HCT116 (cell line): ENCODE measurements around the gene FMO2. TPM values are rescaled to one million over a fixed set of nuclear protein-coding genes. Genes with fewer than 3 reads are reported as not detected.

Experiments used
- ATAC-seq: fragments of 200-7000 bp; cut with Tn5 transposase; 2 replicates; pipeline ENCODE4 v1.9.1; 2020; ENCODE audit warnings: mild to moderate bottlenecking, moderate library complexity
- BruUV-seq: library from RNA; stranded (reverse); fragments of 400-500 nt; replicated peaks from 2 replicates; lab custom pipeline; 2021; lab: Mats Ljungman, UMichigan
- CTCF ChIA-PET: fragments of 300-600 bp; sonication (Branson Sonifier 250); formaldehyde crosslinking; loops from one replicate; lab custom pipeline; 2021; ENCODE audit warnings: antibody characterized with exemption; lab: Charles Lee
- POLR2A ChIA-PET: fragments of 300-600, 350-600 bp; sonication (Branson Sonifier 250); formaldehyde crosslinking; loops from one replicate; lab custom pipeline; 2021; ENCODE audit warnings: antibody characterized with exemption; lab: Charles Lee
- RAD21 ChIA-PET, 2 experiments: fragments of 300-600 bp; sonication (Branson Sonifier 250); formaldehyde crosslinking; loops; one replicate each; lab custom pipeline; 2023; ENCODE audit warnings: low total read pairs in 2 of 2; ENCODE audit not compliant: uncharacterized antibody in 2 of 2, unreplicated experiment in 2 of 2, low non-redundant PET in 1 of 2; lab: Charles Lee
- DNase-seq: peaks from one replicate; pipeline ENCODE4 v3.0.0-alpha.2; 2010; ENCODE audit warnings: low read depth, low spot score
- H2AFZ ChIP-seq: fragments of 200-600 bp; shearing (Covaris generic), sonication (generic); 2 replicates; pipeline ENCODE4 v1.6.1; 2017; ENCODE audit warnings: low read depth, mixed run types, mixed read lengths, antibody characterized with exemption, low read length; ENCODE audit not compliant: poor library complexity, severe bottlenecking
- H3K27ac ChIP-seq: 2 replicates; pipeline ENCODE4 v1.5.1; 2012; ENCODE audit warnings: low read depth, low read length
- H3K27me3 ChIP-seq: fragments of 200-600 bp; sonication (generic); 2 replicates; pipeline ENCODE4 v1.6.1; 2016; ENCODE audit warnings: mixed run types, low read length, mixed read lengths; ENCODE audit not compliant: insufficient read depth
- H3K36me3 ChIP-seq, 2 experiments: fragments of 200-500 bp in 1 of 2; fragments of 200-600 bp in 1 of 2; sonication (Bioruptor generic) in 1 of 2; sonication (generic) in 1 of 2; 2 replicates each; pipeline versions ENCODE4 v1.5.1 to v1.6.1; 2014 to 2016; ENCODE audit warnings: low read length in 2 of 2, inconsistent platforms in 1 of 2, mixed read lengths in 1 of 2, mixed run types in 1 of 2; ENCODE audit not compliant: insufficient read depth in 2 of 2, control insufficient read depth in 1 of 2
- H3K4me1 ChIP-seq, 2 experiments: fragments of 200-600 bp in 1 of 2; sonication (generic) in 1 of 2; 2 replicates each; pipeline versions ENCODE4 v1.5.1 to v1.6.1; 2012 to 2017; ENCODE audit warnings: low read length in 2 of 2, inconsistent platforms in 1 of 2, mild to moderate bottlenecking in 1 of 2, mixed read lengths in 1 of 2, mixed run types in 1 of 2, moderate library complexity in 1 of 2; ENCODE audit not compliant: insufficient read depth in 2 of 2, control insufficient read depth in 1 of 2
- H3K4me2 ChIP-seq: fragments of 200-600 bp; sonication (generic); 2 replicates; pipeline ENCODE4 v1.6.1; 2017; ENCODE audit warnings: mixed run types, low read length, mixed read lengths
- H3K4me3 ChIP-seq, 2 experiments: fragments of 200-600 bp in 1 of 2; sonication (generic) in 1 of 2; replicated peaks in 1 of 2; 2 replicates each; pipeline ENCODE4 v1.5.1; 2011 to 2016; ENCODE audit warnings: low read length in 2 of 2, control low read depth in 1 of 2, low read depth in 1 of 2, mild to moderate bottlenecking in 1 of 2, mixed read lengths in 1 of 2, mixed run types in 1 of 2
- H3K79me2 ChIP-seq: fragments of 200-600 bp; sonication (generic); 2 replicates; pipeline ENCODE4 v1.6.1; 2017; ENCODE audit warnings: mild to moderate bottlenecking, mixed run types, low read length, moderate library complexity, mixed read lengths; ENCODE audit not compliant: insufficient read depth
- H3K9ac ChIP-seq: fragments of 200-600 bp; sonication (generic); 2 replicates; pipeline ENCODE4 v1.6.1; 2016; ENCODE audit warnings: low read length, mixed read lengths
- H3K9me2 ChIP-seq: fragments of 200-600 bp; sonication (generic), shearing (Covaris generic); 2 replicates; pipeline ENCODE4 v1.6.1; 2017; ENCODE audit warnings: mixed run types, mild to moderate bottlenecking, moderate library complexity; ENCODE audit not compliant: insufficient read depth
- H3K9me3 ChIP-seq, 2 experiments: fragments of 200-500 bp in 1 of 2; fragments of 200-600 bp in 1 of 2; sonication (Bioruptor generic) in 1 of 2; sonication (generic) in 1 of 2; 2 replicates each; pipeline ENCODE4 v1.6.1; 2014 to 2017; ENCODE audit warnings: low read length in 2 of 2, mixed read lengths in 2 of 2, inconsistent platforms in 1 of 2, low read depth in 1 of 2, mild to moderate bottlenecking in 1 of 2, mixed run types in 1 of 2, moderate library complexity in 1 of 2; ENCODE audit not compliant: control insufficient read depth in 1 of 2, insufficient read depth in 1 of 2
- H4K20me1 ChIP-seq: fragments of 200-600 bp; sonication (generic), shearing (Covaris generic); 2 replicates; pipeline ENCODE4 v1.6.1; 2017; ENCODE audit warnings: mixed run types, mild to moderate bottlenecking, moderate library complexity; ENCODE audit not compliant: insufficient read depth
- CBX3 ChIP-seq: IDR thresholded peaks from 2 replicates; pipeline ENCODE4 v1.6.1; 2012; ENCODE audit warnings: low read depth
- EZH2 ChIP-seq: fragments of 200-600 bp; sonication (generic); IDR thresholded peaks from 2 replicates; pipeline ENCODE4 v1.6.1; 2017; ENCODE audit warnings: antibody characterized with exemption, mixed run types
- EZH2phosphoT487 ChIP-seq: fragments of 200-600 bp; IDR thresholded peaks from 2 replicates; pipeline ENCODE4 v1.6.1; 2018; ENCODE audit warnings: antibody characterized with exemption, borderline replicate concordance
- POLR2A ChIP-seq: IDR thresholded peaks from 2 replicates; pipeline ENCODE4 v1.7.0; 2011; ENCODE audit warnings: borderline replicate concordance; ENCODE audit not compliant: insufficient read depth, insufficient read length; ENCODE audit errors: extremely low read depth
- ZFX ChIP-seq: fragments of 450-650 bp; IDR thresholded peaks from 2 replicates; pipeline ENCODE4 v1.6.1; 2017
- ZNF274 ChIP-seq: fragments of 200-500 bp; sonication (Bioruptor generic); IDR thresholded peaks from 2 replicates; pipeline ENCODE4 v1.6.1; 2014; ENCODE audit warnings: mild to moderate bottlenecking, low read depth, low read length, inconsistent platforms
- intact Hi-C: fragments of 100-400 bp; cut with micrococcal nuclease; formaldehyde crosslinking; loops from 2 replicates; pipeline ENCODE4 v1.10.0; 2022
- total RNA-seq: library from RNA; stranded (reverse); gene quantifications from one replicate; pipeline ENCODE4 v1.2.1, GENCODE V29; 2021; ENCODE audit not compliant: unreplicated experiment
- TF ChIP-seq, protein P1 (sequence below): IDR thresholded peaks from 2 replicates; pipeline ENCODE4 v1.6.1; 2011; ENCODE audit warnings: mild to moderate bottlenecking, low read length, moderate library complexity; ENCODE audit not compliant: insufficient replicate concordance; ENCODE audit errors: extremely low read depth

Gene FMO2
- total RNA-seq, 1 experiment from 2014 or later = 0.30 TPM

DNA sequence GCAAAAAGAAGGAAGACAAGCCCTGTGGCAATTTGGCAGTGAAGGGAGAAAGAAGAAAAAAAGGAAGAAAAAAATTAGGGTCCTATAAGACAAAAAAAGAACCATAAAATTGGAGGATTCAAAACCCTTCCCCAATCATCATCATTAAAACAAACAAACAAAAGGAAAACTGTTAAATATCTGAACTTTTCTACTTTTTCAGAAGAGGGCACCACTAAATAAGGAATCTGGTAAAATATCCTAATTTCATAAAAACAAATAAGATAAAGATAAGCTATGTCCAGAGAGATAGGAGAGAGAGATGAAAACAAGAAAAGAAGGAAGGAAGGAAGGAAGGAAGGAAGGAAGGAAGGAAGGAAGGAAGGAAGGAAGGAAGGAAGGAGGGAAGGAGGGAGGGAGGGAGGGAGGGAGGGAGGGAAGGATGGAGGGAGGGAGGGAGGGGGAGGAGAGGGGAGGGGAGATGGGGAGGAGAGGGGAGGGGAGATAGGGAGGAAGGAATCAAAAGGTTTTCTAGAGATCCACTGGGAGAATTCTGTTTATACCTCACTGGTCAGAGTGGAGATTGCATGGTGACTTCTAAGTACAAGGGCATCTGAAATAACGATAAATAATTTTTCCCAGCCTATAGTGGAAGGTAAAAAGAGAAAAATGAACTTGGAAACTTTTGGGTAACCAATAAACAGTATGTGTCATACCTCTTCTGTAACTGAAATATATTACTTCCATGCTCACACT, 10.4 kb upstream of the FMO2 start:
- H3K27ac ChIP-seq = no peak overlapping the region
- intact Hi-C loops = no loop called here
- no peaks in the 10 kb centered on the region for H3K4me1 ChIP-seq
- POLR2A ChIA-PET = no interaction called here
- H3K27me3 ChIP-seq = no peaks in the 10 kb centered on the region
- H3K9me3 ChIP-seq = no peaks in the 10 kb centered on the region
- no peaks in the 10 kb centered on the region for H3K9me2 ChIP-seq
- CTCF ChIA-PET = interaction anchor here (1.0 kb wide), 1 partner anchor 139 kb away, joined by 3 read pairs; no protein-coding TSS in a partner anchor
- H3K4me2 ChIP-seq = no peak overlapping the region
- H3K9ac ChIP-seq = no peak overlapping the region
- TF ChIP-seq EZH2 (no peak), EZH2phosphoT487 (no peak)
- TF ChIP-seq, protein P1, sequence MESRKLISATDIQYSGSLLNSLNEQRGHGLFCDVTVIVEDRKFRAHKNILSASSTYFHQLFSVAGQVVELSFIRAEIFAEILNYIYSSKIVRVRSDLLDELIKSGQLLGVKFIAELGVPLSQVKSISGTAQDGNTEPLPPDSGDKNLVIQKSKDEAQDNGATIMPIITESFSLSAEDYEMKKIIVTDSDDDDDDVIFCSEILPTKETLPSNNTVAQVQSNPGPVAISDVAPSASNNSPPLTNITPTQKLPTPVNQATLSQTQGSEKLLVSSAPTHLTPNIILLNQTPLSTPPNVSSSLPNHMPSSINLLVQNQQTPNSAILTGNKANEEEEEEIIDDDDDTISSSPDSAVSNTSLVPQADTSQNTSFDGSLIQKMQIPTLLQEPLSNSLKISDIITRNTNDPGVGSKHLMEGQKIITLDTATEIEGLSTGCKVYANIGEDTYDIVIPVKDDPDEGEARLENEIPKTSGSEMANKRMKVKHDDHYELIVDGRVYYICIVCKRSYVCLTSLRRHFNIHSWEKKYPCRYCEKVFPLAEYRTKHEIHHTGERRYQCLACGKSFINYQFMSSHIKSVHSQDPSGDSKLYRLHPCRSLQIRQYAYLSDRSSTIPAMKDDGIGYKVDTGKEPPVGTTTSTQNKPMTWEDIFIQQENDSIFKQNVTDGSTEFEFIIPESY = no peak
- DNase-seq (no peak), ATAC-seq (no peak)
- H3K79me2 ChIP-seq = no peaks in the 10 kb centered on the region
- H2AFZ ChIP-seq = no peak overlapping the region
- BruUV-seq = no TSS peak
- H3K4me3 ChIP-seq = no peak overlapping the region
- RAD21 ChIA-PET = interaction anchor here in 1 of 2 experiments (1.4 kb wide), 1 partner anchor 139 kb away, joined by 3 read pairs; the partner anchor contains the start of gene FMO4
- H4K20me1 ChIP-seq = no peaks in the 10 kb centered on the region
- no peaks in the 10 kb centered on the region for H3K36me3 ChIP-seq

DNA sequence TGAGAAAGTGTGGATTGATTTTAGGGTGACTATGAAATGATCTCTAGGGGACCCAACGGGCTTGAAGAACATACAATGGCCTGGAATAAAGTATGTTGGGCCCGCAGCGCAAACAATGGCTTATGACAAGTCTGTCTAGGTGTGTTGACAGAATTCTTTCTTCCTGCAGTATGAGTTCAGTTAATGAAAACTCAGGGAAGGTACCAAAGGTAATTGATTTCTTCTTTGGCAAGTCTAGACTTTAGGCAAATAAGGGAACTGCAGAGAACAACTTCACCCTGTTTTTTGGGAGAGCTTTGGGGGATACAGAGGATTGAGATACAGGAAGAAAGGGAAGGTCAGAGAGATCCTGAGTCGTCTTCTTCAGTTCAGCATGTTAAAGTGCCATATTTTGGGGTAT, 7.8 kb upstream of the FMO2 start:
- H3K9me3 ChIP-seq = no peaks in the 10 kb centered on the region
- RAD21 ChIA-PET = no interaction called here
- CTCF ChIA-PET = no interaction called here
- TF ChIP-seq EZH2 = no peak
- TF ChIP-seq ZFX = no peak
- TF ChIP-seq, protein P1 = no peak
- TF ChIP-seq POLR2A = no peak
- no peak for TF ChIP-seq CBX3
- no peak for TF ChIP-seq ZNF274
- no peaks in the 10 kb centered on the region for H3K9me2 ChIP-seq
- H3K27me3 ChIP-seq = no peaks in the 10 kb centered on the region
- H3K4me3 ChIP-seq = no peak overlapping the region
- BruUV-seq = no TSS peak
- no peaks in the 10 kb centered on the region for H4K20me1 ChIP-seq
- no peak overlapping the region for H3K4me2 ChIP-seq
- no peak overlapping the region for H3K9ac ChIP-seq
- H3K4me1 ChIP-seq = no peaks in the 10 kb centered on the region
- POLR2A ChIA-PET = no interaction called here
- DNase-seq (no peak), ATAC-seq (no peak)
- intact Hi-C loops = no loop called here
- no peak overlapping the region for H2AFZ ChIP-seq
- no peak overlapping the region for H3K27ac ChIP-seq
- no peaks in the 10 kb centered on the region for H3K36me3 ChIP-seq
- H3K79me2 ChIP-seq = no peaks in the 10 kb centered on the region
